ENCODE results near the gene GP9. TPM values are rescaled to one million over a fixed set of nuclear protein-coding genes. Genes with fewer than 3 reads are reported as not detected.

The GP9 gene
- total RNA-seq, 1 donor from 2014 or later = not detected

- H3K36me3 Mint-ChIP-seq (ENCODE audit: insufficient read depth) = no peaks in the 10 kb centered on the region
- H3K27ac Mint-ChIP-seq = no peak overlapping the region
- peaks cover 39% of the 10 kb centered on the region for H3K4me1 Mint-ChIP-seq (ENCODE audit: low read depth)
- H3K4me3 Mint-ChIP-seq (ENCODE audit: low read depth) = no peak overlapping the region
- no peak for DNase-seq (ENCODE audit: low spot score, unreplicated experiment)
- H3K27me3 Mint-ChIP-seq = no peaks in the 10 kb centered on the region
- no peaks in the 10 kb centered on the region for H3K9me3 Mint-ChIP-seq (ENCODE audit: low read depth)
- no peak for TF ChIP-seq CTCF (IDR thresholded peaks at IDR 0.05; ENCODE audit: unreplicated experiment)
Measured at GRCh38 chr3:129059311-129059958, 1.1 kb upstream of the GP9 start.

- H3K27me3 Mint-ChIP-seq = peaks cover 6% of the 10 kb centered on the region
- TF ChIP-seq CTCF (IDR thresholded peaks at IDR 0.05; ENCODE audit: unreplicated experiment) = no peak
- H3K4me3 Mint-ChIP-seq (ENCODE audit: low read depth) = no peak overlapping the region
- H3K4me1 Mint-ChIP-seq (ENCODE audit: low read depth) = peaks cover 22% of the 10 kb centered on the region
- no peak for DNase-seq (ENCODE audit: low spot score, unreplicated experiment)
- no peaks in the 10 kb centered on the region for H3K36me3 Mint-ChIP-seq (ENCODE audit: insufficient read depth)
- H3K9me3 Mint-ChIP-seq (ENCODE audit: low read depth) = no peaks in the 10 kb centered on the region
- no peak overlapping the region for H3K27ac Mint-ChIP-seq
Measured at GRCh38 chr3:129061023-129061887, 676 bp downstream of the GP9 start.

GRCh38 chr3:129061888-129062834, 1.6 kb downstream of the GP9 start:
- H3K9me3 Mint-ChIP-seq (ENCODE audit: low read depth) = no peaks in the 10 kb centered on the region
- H3K4me1 Mint-ChIP-seq (ENCODE audit: low read depth) = peaks cover 13% of the 10 kb centered on the region
- no peak overlapping the region for H3K27ac Mint-ChIP-seq
- no peaks in the 10 kb centered on the region for H3K36me3 Mint-ChIP-seq (ENCODE audit: insufficient read depth)
- no peak for DNase-seq (ENCODE audit: low spot score, unreplicated experiment)
- no peak overlapping the region for H3K4me3 Mint-ChIP-seq (ENCODE audit: low read depth)
- TF ChIP-seq CTCF (IDR thresholded peaks at IDR 0.05; ENCODE audit: unreplicated experiment) = no peak
- H3K27me3 Mint-ChIP-seq = peaks cover 6% of the 10 kb centered on the region

- peaks cover 6% of the 10 kb centered on the region for H3K27me3 Mint-ChIP-seq
- no peak overlapping the region for H3K27ac Mint-ChIP-seq
Measured at GRCh38 chr3:129063091-129063640, 2.6 kb downstream of the GP9 start.

More at GRCh38 chr3:129063091-129063640, 2.6 kb downstream of the GP9 start:
- no peak for DNase-seq (ENCODE audit: low spot score, unreplicated experiment)
- Mint-ChIP-seq H3K36me3 (ENCODE audit: insufficient read depth) (no peaks in the 10 kb centered on the region), H3K9me3 (ENCODE audit: low read depth) (peaks cover 4% of the 10 kb centered on the region), H3K4me1 (ENCODE audit: low read depth) (peaks cover 10% of the 10 kb centered on the region), H3K4me3 (ENCODE audit: low read depth) (no peak overlapping the region)
- no peak for TF ChIP-seq CTCF (IDR thresholded peaks at IDR 0.05; ENCODE audit: unreplicated experiment)

Data from progenitor cell of endocrine pancreas (in vitro differentiated cells).